HUES64 (cell line): ENCODE measurements around the gene L3HYPDH.

Experiments used
- H3K27ac ChIP-seq: 2 replicates; pipeline ENCODE4 v1.7.0; 2013; ENCODE audit warnings: low read depth, low read length, inconsistent platforms
- H3K27me3 ChIP-seq: 2 replicates; pipeline ENCODE4 v1.6.1; 2013; ENCODE audit warnings: mild to moderate bottlenecking, low read length; ENCODE audit not compliant: insufficient read depth
- H3K36me3 ChIP-seq: 2 replicates; pipeline ENCODE4 v1.6.1; 2013; ENCODE audit warnings: mild to moderate bottlenecking, low read length; ENCODE audit not compliant: insufficient read depth
- H3K4me1 ChIP-seq: 2 replicates; pipeline ENCODE4 v1.6.1; 2013; ENCODE audit warnings: mild to moderate bottlenecking, low read length, moderate library complexity; ENCODE audit not compliant: insufficient read depth
- H3K4me3 ChIP-seq: 2 replicates; pipeline ENCODE4 v1.5.1; 2013; ENCODE audit warnings: mild to moderate bottlenecking, low read length, moderate library complexity
- H3K9ac ChIP-seq: 2 replicates; pipeline ENCODE4 v1.6.1; 2013; ENCODE audit warnings: mild to moderate bottlenecking, low read depth, low read length
- H3K9me3 ChIP-seq: 2 replicates; pipeline ENCODE4 v1.6.1; 2013; ENCODE audit warnings: low read depth, low read length; ENCODE audit not compliant: insufficient read depth
- WGBS: fragments of 150-250, 120-280 bp; methylation state at CpG from one replicate; pipeline ENCODE4 v1.1.7; 2013; ENCODE audit warnings: missing lambda C conversion rate; 5-methylcytosine and 5-hydroxymethylcytosine counted together

L3HYPDH gene

DNA sequence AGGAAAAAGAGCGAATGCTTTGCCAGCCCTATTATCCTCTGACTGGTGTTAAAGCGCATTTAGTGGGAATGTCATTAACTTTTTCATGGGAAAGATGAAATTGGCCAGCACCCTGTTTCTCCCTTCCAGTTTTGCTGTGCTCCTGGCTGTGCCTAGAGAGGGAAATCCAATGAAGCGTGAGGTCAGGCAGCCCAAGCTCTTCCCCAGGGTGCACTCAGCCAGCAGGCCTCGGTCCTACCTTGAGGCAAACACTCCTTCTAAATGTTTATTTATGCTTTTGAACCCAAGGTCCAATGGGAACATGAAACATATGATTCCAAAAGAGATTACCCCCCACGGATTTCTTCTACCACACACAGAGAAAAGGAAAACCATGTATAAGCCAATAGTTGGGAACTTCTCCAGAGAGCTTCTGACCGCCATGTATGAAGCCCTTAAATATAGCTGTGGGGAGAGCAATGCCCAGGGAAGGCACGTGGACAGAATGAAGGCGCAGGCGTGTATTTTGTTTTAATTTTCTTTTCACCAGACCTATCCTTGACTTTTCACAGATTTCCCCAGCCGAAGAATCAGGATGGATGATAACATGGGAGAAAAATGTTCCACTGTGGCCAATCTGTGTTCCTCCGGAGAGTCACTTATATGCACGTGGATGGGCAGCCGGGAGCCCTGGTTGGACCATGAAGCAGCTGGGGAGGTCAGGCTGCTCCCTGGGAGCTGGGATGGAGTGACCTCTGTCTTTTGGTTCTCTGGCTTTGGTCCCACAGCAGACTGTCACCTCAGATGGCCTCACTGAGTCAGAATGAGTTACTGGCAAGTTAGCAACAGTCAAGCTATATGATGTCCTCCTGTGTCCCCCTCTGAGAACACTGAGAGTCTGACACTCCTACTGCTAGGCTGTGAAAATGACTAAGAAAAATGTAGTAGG, 56.3 kb downstream of the L3HYPDH start:
- WGBS = 87% methylated on average over 13 of the region's 13 CpGs
- no peaks in the 10 kb centered on the region for H3K4me1 ChIP-seq
- H3K9ac ChIP-seq = no peak overlapping the region

GRCh38 chr14:59425322-59425935, 58.8 kb downstream of the L3HYPDH start:
- H3K9ac ChIP-seq = no peak overlapping the region
- H3K36me3 ChIP-seq = no peaks in the 10 kb centered on the region
- H3K4me1 ChIP-seq = no peaks in the 10 kb centered on the region
- 71% methylated on average over 2 of the region's 3 CpGs for WGBS
- H3K9me3 ChIP-seq = no peaks in the 10 kb centered on the region
- no peak overlapping the region for H3K27ac ChIP-seq
- no peak overlapping the region for H3K4me3 ChIP-seq
- H3K27me3 ChIP-seq = no peaks in the 10 kb centered on the region

More for the DNA sequence above, 56.3 kb downstream of the L3HYPDH start:
- Histone ChIP-seq H3K9me3 (no peaks in the 10 kb centered on the region), H3K4me3 (no peak overlapping the region), H3K27me3 (no peaks in the 10 kb centered on the region), H3K27ac (no peak overlapping the region), H3K36me3 (no peaks in the 10 kb centered on the region)

- Histone ChIP-seq H3K4me3 (no peak overlapping the region), H3K27ac (no peak overlapping the region), H3K36me3 (no peaks in the 10 kb centered on the region), H3K27me3 (no peaks in the 10 kb centered on the region), H3K4me1 (no peaks in the 10 kb centered on the region), H3K9me3 (no peaks in the 10 kb centered on the region), H3K9ac (no peak overlapping the region)
- WGBS = 81% methylated on average over 4 of the region's 4 CpGs
Observed at GRCh38 chr14:59424341-59425071, 59.7 kb downstream of the L3HYPDH start.
